ENCODE measurements around the gene HMGCL. TPM values are rescaled to one million over a fixed set of nuclear protein-coding genes. Genes with fewer than 3 reads are reported as not detected.

Gene HMGCL
- total and polyA plus RNA-seq, 2 of the 13 experiments (the other 11 are each of a cell fraction or from before 2014, with no cell fraction given): 21.3 to 41.4 TPM

GRCh38 chr1:23757812-23758211 is 67.4 kb downstream of the HMGCL start:
- DNase-seq (ENCODE audit: low spot score) (no peak), FAIRE-seq (no peak), ATAC-seq (no peak)
- Histone ChIP-seq H3K27ac (ENCODE audit: extremely low read length, insufficient read depth, low read length) (no peak overlapping the region), H2AFZ (ENCODE audit: low read length) (no peak overlapping the region), H3K9ac (ENCODE audit: insufficient read depth, low read depth, low read length) (no peak overlapping the region), H3K4me2 (ENCODE audit: low read depth, low read length) (no peak overlapping the region), H3K4me1 (ENCODE audit: insufficient read depth, low read length) (peaks cover 10% of the 10 kb centered on the region), H3K4me3 (replicated peaks in 1 of 3; ENCODE audit: insufficient read depth in 1 of 3, low read depth in 2 of 3, low read length in 3 of 3) (no peak overlapping the region), H4K20me1 (ENCODE audit: insufficient read depth, low read length) (no peaks in the 10 kb centered on the region), H3K36me3 (replicated peaks in 1 of 2; ENCODE audit: control insufficient read depth in 1 of 2, insufficient read depth in 2 of 2, low read length in 2 of 2) (peaks cover 50 to 84% of the 10 kb centered on the region in 2 experiments), H3K79me2 (ENCODE audit: insufficient read depth, low read length) (no peaks in the 10 kb centered on the region), H3K9me3 (ENCODE audit: low read length) (no peaks in the 10 kb centered on the region), H3K27me3 (ENCODE audit: control insufficient read depth in 1 of 2, insufficient read depth in 2 of 2, low read length in 2 of 2) (no peaks in the 10 kb centered on the region)
- in situ Hi-C loops (cut with HindIII; ENCODE audit: extremely low pct_ligation_motif_present, low pct_unique_long_range_greater_than_20kb): no loop called here
- no peak for TF ChIP-seq ZFP36 (IDR thresholded peaks at IDR 0.05; ENCODE audit: borderline replicate concordance, low read depth, low read length, partially characterized antibody)
- TF ChIP-seq RBM22 (optimal IDR thresholded peaks at IDR 0.05; ENCODE audit: low read length): no peak
- no peak for TF ChIP-seq ZNF512 (CRISPR knock-in tag; IDR thresholded peaks at IDR 0.05)
- TF ChIP-seq GPN1 (CRISPR knock-in tag; IDR thresholded peaks at IDR 0.05; ENCODE audit: borderline replicate concordance): no peak
- TF ChIP-seq TEAD2 (CRISPR knock-in tag; IDR thresholded peaks at IDR 0.05): no peak
- ChIA-PET POLR2A (interaction anchor here (0.9 kb wide), 1 partner anchor 15 kb away, joined by 5 read pairs; the partner anchor contains the start of gene ELOA), CTCF (ENCODE audit: low intra/inter-chr PET ratio, low total read pairs) (no interaction called here)
- intact Hi-C loops (cut with micrococcal nuclease; ENCODE audit: unreplicated experiment): no loop called here
- 92% methylated on average over 1 of the region's 1 CpG for WGBS (ENCODE audit: low lambda C conversion rate)
- BruUV-seq (replicated peaks): no TSS peak

DNA sequence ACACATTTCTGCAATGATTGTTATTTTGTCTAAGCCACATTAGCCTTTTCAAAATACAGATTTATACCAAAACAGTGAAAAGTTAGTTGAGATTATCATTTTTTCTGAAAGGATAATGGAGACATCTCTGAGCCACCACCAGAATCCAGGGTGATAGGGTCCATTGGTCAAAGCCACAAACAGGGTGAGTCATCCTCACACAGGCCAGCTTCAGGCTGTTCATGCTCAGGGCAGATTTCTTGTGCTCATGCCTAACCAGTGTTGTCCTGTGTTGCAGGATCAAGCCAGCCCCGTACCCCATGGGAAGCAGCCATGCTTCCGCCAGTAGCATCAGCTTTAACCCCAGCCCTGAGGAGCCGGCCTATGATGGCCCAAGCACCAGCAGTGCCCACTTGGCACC is 68.6 kb downstream of the HMGCL start:
- ATAC-seq: peak; percentile 73
- Histone ChIP-seq H4K20me1 (ENCODE audit: insufficient read depth, low read length) (no peaks in the 10 kb centered on the region; the same call in 1 of the 2 replicates), H3K4me3 (replicated peaks in 1 of 3; ENCODE audit: insufficient read depth in 1 of 3, low read depth in 2 of 3, low read length in 3 of 3) (no peak overlapping the region), H3K27ac (ENCODE audit: extremely low read length, insufficient read depth, low read length) (no peak overlapping the region), H3K79me2 (ENCODE audit: insufficient read depth, low read length) (no peaks in the 10 kb centered on the region), H3K9me3 (ENCODE audit: low read length) (no peaks in the 10 kb centered on the region), H3K4me1 (ENCODE audit: insufficient read depth, low read length) (peaks cover 19% of the 10 kb centered on the region), H3K4me2 (ENCODE audit: low read depth, low read length) (no peak overlapping the region), H3K9ac (ENCODE audit: insufficient read depth, low read depth, low read length) (no peak overlapping the region), H3K27me3 (ENCODE audit: control insufficient read depth in 1 of 2, insufficient read depth in 2 of 2, low read length in 2 of 2) (no peaks in the 10 kb centered on the region), H3K36me3 (replicated peaks in 1 of 2; ENCODE audit: control insufficient read depth in 1 of 2, insufficient read depth in 2 of 2, low read length in 2 of 2) (peaks cover 56 to 96% of the 10 kb centered on the region in 2 experiments), H2AFZ (ENCODE audit: low read length) (no peak overlapping the region)
- no peak for DNase-seq (ENCODE audit: low spot score)
- 100% methylated on average over 2 of the region's 3 CpGs for WGBS (ENCODE audit: low lambda C conversion rate)
- ChIA-PET CTCF (ENCODE audit: low intra/inter-chr PET ratio, low total read pairs) (no interaction called here), POLR2A (no interaction called here)
- intact Hi-C loops (cut with micrococcal nuclease; ENCODE audit: unreplicated experiment) (no loop called here), in situ Hi-C loops (cut with HindIII; ENCODE audit: extremely low pct_ligation_motif_present, low pct_unique_long_range_greater_than_20kb) (no loop called here)
- TF ChIP-seq ZBTB20 (CRISPR knock-in tag; IDR thresholded peaks at IDR 0.05; ENCODE audit: borderline replicate concordance, low read depth) (no peak), FOSL2 (CRISPR knock-in tag; IDR thresholded peaks at IDR 0.05) (peak; percentile 85), RAD51 (IDR thresholded peaks at IDR 0.05; ENCODE audit: borderline replicate concordance) (no peak), NCOA1 (CRISPR knock-in tag; IDR thresholded peaks at IDR 0.05) (no peak), MEIS1 (CRISPR knock-in tag; IDR thresholded peaks at IDR 0.05; ENCODE audit: borderline replicate concordance) (no peak)
- no peak for FAIRE-seq
- BruUV-seq (replicated peaks): no TSS peak
